ENCODE measurements around the gene HES2. TPM values are rescaled to one million over a fixed set of nuclear protein-coding genes. Genes with fewer than 3 reads are reported as not detected.

The HES2 gene
- polyA plus RNA-seq, 2 of the 4 experiments (the other 2 are of a cell fraction), result 0.75 to 1.8 TPM

- Histone ChIP-seq H3K4me2 (no peak overlapping the region), H3K9me3 (no peaks in the 10 kb centered on the region), H3K27ac (no peak overlapping the region), H3K4me1 (no peaks in the 10 kb centered on the region; the same call in 2 of the 3 replicates), H3K4me3 (no peak overlapping the region)
- POLR2A ChIA-PET, result no interaction called here
- DNase-seq (ENCODE audit: low read depth in 1 of 2, low spot score in 1 of 2) (no peak), ATAC-seq (no peak), FAIRE-seq (no peak)
- CTCF ChIA-PET, result interaction anchor here (0.6 to 2.0 kb wide), 4 partner anchors 14 to 161 kb away, joined by 3 to 7 read pairs (median 4); no protein-coding TSS in a partner anchor
- no CpG with 5 or more reads among the region's 1 CpG for WGBS (ENCODE audit: missing lambda C conversion rate)
- no peak for TF ChIP-seq RNF2 (IDR thresholded peaks at IDR 0.05; ENCODE audit: borderline replicate concordance, low read depth)
- no peak for TF ChIP-seq KDM1A (IDR thresholded peaks at IDR 0.05; ENCODE audit: low read depth)
- no peak for TF ChIP-seq FOXS1 (CRISPR knock-in tag; IDR thresholded peaks at IDR 0.05)
- no peak for TF ChIP-seq EHF (CRISPR knock-in tag; IDR thresholded peaks at IDR 0.05)
- no peak for TF ChIP-seq CEBPB (IDR thresholded peaks at IDR 0.05)
- no peak for TF ChIP-seq HEYL (CRISPR knock-in tag; IDR thresholded peaks at IDR 0.05)
- TF ChIP-seq TFCP2L1 (CRISPR knock-in tag; IDR thresholded peaks at IDR 0.05), result no peak
These were observed 43.3 kb upstream of the HES2 start for GRCh38 chr1:6463120-6463412.

- Histone ChIP-seq H3K4me3 (no peak overlapping the region), H3K4me1 (no peaks in the 10 kb centered on the region; the same call in 2 of the 3 replicates), H3K9me3 (no peaks in the 10 kb centered on the region), H3K4me2 (no peak overlapping the region), H3K27ac (no peak overlapping the region)
- ATAC-seq, result no peak; a peak in 1 of 6 replicates
- TF ChIP-seq RCOR1 (IDR thresholded peaks at IDR 0.05; ENCODE audit: low read depth, low read length), result no peak
- CTCF ChIA-PET, result interaction anchor here (0.6 to 2.0 kb wide), 6 partner anchors 14 to 161 kb away, joined by 3 to 7 read pairs (median 3); partner anchors contain the start of gene NOL9
- no peak for FAIRE-seq
- DNase-seq (ENCODE audit: low read depth in 1 of 2, low spot score in 1 of 2), result no peak
- POLR2A ChIA-PET, result no interaction called here
- WGBS (ENCODE audit: missing lambda C conversion rate), result 92% methylated on average over 9 of the region's 13 CpGs
These were observed 42.8 kb upstream of the HES2 start for GRCh38 chr1:6462412-6463119.

- no peaks in the 10 kb centered on the region for H3K9me3 ChIP-seq
- no peaks in the 10 kb centered on the region; the same call in 2 of the 3 replicates for H3K4me1 ChIP-seq
- ATAC-seq (no peak), DNase-seq (ENCODE audit: low read depth in 1 of 2, low spot score in 1 of 2) (no peak), FAIRE-seq (no peak)
- H3K4me3 ChIP-seq, result no peak overlapping the region
- POLR2A ChIA-PET, result no interaction called here
- H3K4me2 ChIP-seq, result no peak overlapping the region
- CTCF ChIA-PET, result interaction anchor here (0.6 to 2.0 kb wide), 4 partner anchors 15 to 93 kb away, joined by 3 to 7 read pairs (median 4); partner anchors contain the start of gene NOL9
- WGBS (ENCODE audit: missing lambda C conversion rate), result 90% methylated on average over 43 of the region's 48 CpGs
- H3K27ac ChIP-seq, result no peak overlapping the region
- TF ChIP-seq MYC (IDR thresholded peaks at IDR 0.05; ENCODE audit: borderline replicate concordance, low read length) (no peak), CTCF (IDR thresholded peaks at IDR 0.05) (no peak), HEYL (CRISPR knock-in tag; IDR thresholded peaks at IDR 0.05) (no peak), HMGXB4 (CRISPR knock-in tag; IDR thresholded peaks at IDR 0.05; ENCODE audit: borderline replicate concordance) (no peak), KDM1A (IDR thresholded peaks at IDR 0.05; ENCODE audit: low read depth) (no peak), RARB (CRISPR knock-in tag; IDR thresholded peaks at IDR 0.05) (no peak), ZC3H11A (IDR thresholded peaks at IDR 0.05) (no peak)
These were observed 42.1 kb upstream of the HES2 start for GRCh38 chr1:6461538-6462411.

Data from A549 (cell line).